Measurements from ENCODE around the gene PRSS56.

PRSS56 gene

GRCh38 chr2:232486558-232487384, 33.4 kb upstream of the PRSS56 start:
- no peak for DNase-seq (ENCODE audit: low read depth in 2 of 2)

GRCh38 chr2:232487385-232488096, 32.6 kb upstream of the PRSS56 start, which contains the start of gene ECEL1:
ECEL1 (minus strand) TSS chr2:232487834; CDS start chr2:232486653, 1,181 bp downstream.
- no peak for DNase-seq (ENCODE audit: low read depth in 2 of 2)

- DNase-seq (ENCODE audit: low read depth in 2 of 2): no peak
Observed at GRCh38 chr2:232488097-232488711, 32.0 kb upstream of the PRSS56 start.

- no peak for DNase-seq (ENCODE audit: low read depth in 2 of 2)
Observed at GRCh38 chr2:232488721-232489300, 31.4 kb upstream of the PRSS56 start.

- DNase-seq (ENCODE audit: low read depth in 2 of 2): no peak
Observed at GRCh38 chr2:232489516-232490220, 30.5 kb upstream of the PRSS56 start.

- DNase-seq (ENCODE audit: low read depth in 2 of 2): no peak
Observed at GRCh38 chr2:232490221-232491138, 29.7 kb upstream of the PRSS56 start.

- no peak for DNase-seq (ENCODE audit: low read depth in 2 of 2)
Observed at GRCh38 chr2:232491139-232491780, 28.9 kb upstream of the PRSS56 start.

GRCh38 chr2:232492236-232492848, 27.8 kb upstream of the PRSS56 start:
- DNase-seq (ENCODE audit: low read depth in 2 of 2): no peak

- no peak for DNase-seq (ENCODE audit: low read depth in 2 of 2)
Observed at GRCh38 chr2:232492963-232493700, 27.1 kb upstream of the PRSS56 start.

GRCh38 chr2:232493701-232494474, 26.3 kb upstream of the PRSS56 start:
- no peak for DNase-seq (ENCODE audit: low read depth in 2 of 2)

GRCh38 chr2:232494542-232494941, 25.6 kb upstream of the PRSS56 start:
- no peak for DNase-seq (ENCODE audit: low read depth in 2 of 2)

GRCh38 chr2:232495292-232495691, 24.9 kb upstream of the PRSS56 start:
- DNase-seq (ENCODE audit: low read depth in 2 of 2): no peak

- no peak for DNase-seq (ENCODE audit: low read depth in 2 of 2)
Observed at GRCh38 chr2:232496501-232497270, 23.5 kb upstream of the PRSS56 start.

- no peak for DNase-seq (ENCODE audit: low read depth in 2 of 2)
Observed at GRCh38 chr2:232497348-232497747, 22.8 kb upstream of the PRSS56 start.

- DNase-seq (ENCODE audit: low read depth in 2 of 2): no peak
Observed at GRCh38 chr2:232498452-232498851, 21.7 kb upstream of the PRSS56 start.

- no peak for DNase-seq (ENCODE audit: low read depth in 2 of 2)
Observed at GRCh38 chr2:232501331-232501771, 18.8 kb upstream of the PRSS56 start.

- DNase-seq (ENCODE audit: low read depth in 2 of 2): no peak
Observed at GRCh38 chr2:232501794-232502390, 18.3 kb upstream of the PRSS56 start.
